ENCODE data around the gene SBF2.

SBF2 gene

DNA sequence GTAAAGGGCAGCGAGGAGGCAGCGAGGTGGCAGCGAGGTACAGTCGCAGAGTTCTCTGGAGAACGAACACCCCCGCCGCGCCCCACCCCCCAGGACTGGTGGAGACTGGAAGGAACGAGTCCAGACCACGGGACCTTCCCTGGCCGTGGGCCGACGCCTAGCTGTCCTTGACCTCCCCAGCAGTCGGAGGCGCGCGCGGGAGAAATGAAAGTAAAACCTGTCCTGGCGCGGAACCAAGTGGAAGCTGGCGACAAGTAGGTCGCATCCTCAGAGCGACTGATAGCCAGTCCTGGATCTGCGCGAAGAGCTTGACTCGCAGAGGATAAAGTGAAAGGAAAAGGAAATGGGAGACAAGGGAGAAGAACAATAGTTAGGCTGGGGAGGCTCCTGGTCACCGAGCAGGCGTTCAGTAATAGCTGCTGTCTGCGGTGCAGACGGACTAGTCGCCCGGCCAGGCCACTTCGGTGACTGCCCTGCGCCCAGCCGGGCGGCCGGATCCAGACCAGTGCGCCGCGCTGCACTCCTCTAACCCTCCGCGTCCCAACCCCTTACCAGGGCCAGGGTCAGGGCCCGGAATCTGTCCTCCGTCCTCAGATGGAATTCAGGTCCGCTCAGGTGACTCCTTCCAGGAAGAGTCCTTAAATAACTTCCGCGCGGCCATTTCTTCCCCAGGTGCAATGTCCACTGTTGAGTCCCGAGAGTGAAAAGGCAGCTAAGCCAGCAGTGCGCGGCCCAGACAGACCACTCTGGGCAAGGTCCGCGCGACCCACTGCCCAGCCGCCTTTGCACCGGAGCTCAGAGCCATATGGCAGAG is 8.9 kb upstream of the SBF2 start:
- peak in 29 of 56 donors; percentile 35 to 85 (median 60) for DNase-seq

DNA sequence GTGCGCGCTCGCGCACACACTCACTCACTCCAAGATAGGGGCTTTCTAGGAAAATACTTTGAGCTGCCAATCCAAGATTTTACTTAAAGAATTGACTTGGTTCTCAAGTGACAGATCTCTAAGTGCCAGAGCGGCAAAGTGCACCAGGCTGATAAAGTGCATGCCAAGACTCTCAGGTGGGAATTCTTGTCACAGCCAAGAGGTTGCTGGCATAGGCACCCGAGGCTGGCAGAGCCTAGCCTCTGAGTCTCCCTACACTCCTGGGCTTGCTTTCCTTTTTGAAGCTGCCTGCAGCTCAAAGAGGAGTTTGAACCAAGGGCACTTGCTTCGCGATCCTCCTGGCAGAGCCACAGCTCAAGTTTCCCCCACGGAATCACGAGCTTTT is 8.3 kb upstream of the SBF2 start:
- DNase-seq: no peak

DNA sequence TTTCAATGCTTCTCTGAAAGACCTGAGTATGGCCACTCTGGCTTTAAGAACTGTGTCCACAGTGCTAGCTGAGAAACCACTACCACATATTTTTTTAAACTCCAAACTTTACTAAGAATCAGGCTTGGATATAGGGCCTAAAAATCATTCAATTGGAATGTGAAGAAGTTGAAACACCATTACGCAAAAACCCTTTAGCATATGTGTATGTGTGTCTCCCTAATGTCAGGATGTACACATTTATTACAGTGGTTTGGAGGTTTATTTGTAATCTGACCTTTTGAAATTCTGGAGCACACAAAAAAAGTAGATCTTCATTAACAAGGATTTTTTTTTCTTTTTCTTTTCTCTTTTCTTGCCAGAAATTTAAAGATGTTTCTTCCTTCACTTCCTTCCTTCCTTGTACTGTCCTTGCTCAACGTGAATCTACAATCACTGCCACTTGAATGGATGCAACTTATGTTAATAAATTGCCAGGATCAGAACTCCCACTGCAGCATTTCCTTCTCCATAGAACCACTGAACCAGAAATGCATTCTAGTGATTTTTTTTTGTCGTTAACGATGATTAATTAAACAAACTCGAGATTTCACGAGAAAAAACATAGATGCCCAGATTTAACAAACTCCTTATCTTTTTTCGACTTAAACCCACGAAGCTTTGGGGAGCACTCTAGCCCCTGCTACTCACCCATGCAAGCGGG is 7.8 kb upstream of the SBF2 start:
- DNase-seq: no peak

DNA sequence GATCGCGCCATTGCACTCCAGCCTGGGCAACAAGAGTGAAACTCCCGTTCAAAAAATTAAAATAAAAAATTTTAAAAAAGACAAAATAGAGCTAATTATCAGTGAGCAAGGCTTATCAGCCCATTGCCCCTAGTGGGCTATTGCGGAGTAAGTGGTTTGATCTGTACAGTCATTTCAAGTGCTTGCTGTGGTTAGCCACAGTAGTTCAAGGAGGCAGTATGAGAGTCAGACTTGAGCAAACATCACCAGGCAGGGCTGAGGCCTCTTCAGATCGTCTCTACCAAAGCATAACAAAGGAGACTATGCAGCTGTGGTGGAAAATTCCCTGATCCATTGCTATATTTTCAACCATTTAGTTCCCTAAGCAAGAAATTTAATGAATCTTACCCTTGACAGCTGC is 4.3 kb upstream of the SBF2 start:
- no peak for DNase-seq

DNA sequence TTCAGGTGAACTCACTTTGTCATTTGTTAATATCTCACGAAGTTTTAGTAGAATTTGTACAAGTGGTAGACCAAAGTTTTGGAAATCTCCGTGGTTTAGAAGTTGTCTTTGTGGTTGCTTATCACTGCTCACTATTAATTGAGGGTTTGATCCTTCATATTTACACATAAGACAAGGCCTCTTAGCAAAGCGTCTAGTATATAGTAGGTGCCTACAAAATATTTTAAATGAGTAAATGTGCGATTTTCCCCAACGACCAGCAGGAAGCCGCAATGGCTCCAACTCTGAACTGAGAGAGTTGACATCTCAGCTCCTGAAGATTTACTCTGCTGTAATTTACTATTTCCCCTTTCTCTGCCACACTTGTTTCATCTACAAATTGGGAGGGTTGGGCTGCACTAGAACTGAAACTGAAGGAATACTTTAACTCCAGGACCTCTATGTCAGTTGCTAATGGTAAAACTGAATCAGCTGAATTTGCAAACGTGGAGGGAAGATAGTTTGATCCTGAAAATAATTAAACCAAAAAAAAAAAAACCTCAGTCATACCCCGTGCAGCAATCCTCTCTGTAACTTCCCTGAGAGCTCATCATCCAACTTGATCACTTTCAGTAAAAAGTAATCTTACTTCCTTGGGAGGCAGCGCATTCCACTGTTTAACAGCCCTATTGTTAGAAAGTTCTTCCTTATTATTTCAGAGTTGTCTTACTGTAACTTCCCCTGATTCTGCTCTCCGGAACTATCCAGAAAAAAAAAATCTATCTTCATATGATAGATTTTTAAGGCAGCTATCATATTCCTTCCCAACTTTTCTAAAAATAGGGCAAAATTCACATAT is 1.3 kb upstream of the SBF2 start:
- no peak for DNase-seq

DNA sequence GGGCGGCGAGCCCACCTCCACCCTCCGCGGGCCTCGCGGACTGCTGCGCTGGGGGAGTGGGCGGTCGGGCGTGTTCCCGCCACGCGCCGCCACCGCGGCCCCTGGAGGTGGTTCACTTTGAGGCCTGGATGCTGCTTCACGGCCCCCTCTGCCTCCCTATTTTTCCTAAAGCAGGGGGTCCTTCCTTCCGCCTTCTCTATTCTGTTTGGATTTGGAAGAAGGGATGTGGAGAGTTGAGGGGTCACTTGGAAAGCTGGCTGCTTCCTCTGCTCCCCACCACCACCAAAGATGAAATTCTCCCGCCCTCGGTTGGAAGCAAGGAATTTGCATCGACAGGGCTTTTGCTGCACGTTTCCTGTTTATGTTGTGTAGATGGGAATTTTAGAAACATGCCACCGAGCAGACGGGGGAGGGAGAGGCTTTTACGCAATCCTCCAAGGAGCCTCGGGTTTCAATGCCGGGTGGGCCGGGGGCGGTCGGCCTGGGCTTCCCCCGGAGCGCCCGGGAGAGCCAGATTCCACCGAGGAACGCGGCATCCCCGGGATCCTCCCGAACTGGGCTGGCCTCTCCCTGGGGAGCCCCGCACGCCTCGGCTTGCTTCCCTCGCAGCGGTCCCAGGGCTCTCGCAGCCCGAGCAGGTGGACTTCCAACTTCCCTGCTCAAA is 403 bp upstream of the SBF2 start:
- DNase-seq: peak in 7 of 56 donors; percentile 29 to 57 (median 44)

DNA sequence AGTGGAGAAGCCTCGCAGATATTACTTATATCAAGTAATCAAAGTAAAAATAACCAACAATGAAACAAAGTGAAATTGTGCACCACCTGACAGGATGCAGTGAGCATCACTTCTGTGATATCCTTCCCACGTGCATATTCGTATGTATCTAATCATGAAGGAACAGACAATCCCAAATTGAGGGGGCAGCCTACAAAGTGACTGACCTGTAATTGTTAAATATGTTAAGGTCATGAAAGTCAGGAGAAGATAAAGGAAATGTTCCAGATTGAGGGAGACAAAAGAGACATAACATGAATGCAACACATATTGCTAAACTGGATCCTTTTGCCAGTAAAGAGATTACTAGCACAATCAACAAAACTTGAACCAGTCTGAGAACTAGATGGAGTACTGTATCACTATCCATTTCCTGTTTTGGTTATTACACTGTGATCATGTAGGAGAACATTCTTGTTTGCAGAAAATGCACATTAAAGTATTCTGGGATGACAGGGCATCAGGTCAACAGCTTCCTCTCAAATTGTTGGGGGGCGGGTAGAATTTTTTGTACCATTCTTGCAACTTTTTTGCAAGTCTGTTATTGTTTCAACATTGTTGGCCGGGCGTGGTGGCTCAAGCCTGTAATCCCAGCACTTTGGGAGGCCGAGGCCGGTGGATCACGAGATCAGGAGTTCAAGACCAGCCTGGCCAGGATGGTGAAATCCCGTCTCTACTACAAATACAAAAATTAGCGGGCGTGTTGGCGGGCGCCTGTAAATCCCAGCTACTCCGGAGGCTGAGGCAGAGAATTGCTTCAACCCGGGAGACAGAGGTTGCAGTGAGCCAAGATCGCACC is 2.0 kb downstream of the SBF2 start:
- DNase-seq: no peak

DNA sequence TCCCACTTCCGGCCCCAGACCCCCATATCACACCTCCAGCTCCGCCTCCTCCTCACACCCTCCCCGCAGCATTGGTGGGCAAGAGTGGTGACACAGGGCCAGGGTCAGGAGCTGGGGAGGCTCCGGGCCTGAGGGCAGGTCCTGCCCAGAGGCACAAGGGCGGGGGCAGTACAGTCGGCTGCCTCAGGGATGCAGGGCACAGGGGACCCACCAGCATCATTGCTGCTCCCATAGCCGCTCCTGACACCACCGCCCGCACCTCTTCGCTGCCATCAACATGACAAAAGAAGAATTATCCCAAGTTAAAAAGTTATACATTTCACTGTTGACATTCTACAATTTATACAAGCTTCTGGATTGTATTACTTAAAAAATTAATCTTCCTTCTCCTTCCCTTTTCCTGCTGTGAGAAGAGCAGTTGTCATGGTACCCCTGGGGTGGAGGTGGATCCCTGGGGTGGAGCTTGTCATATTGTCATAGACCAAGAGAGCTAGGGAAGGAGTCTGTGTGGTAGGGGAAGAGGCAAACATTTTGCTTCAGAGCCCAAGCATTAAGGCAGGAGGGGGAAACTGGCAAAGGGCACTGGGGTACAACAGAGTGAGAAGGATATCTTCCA is 4.1 kb downstream of the SBF2 start:
- no peak for DNase-seq

DNA sequence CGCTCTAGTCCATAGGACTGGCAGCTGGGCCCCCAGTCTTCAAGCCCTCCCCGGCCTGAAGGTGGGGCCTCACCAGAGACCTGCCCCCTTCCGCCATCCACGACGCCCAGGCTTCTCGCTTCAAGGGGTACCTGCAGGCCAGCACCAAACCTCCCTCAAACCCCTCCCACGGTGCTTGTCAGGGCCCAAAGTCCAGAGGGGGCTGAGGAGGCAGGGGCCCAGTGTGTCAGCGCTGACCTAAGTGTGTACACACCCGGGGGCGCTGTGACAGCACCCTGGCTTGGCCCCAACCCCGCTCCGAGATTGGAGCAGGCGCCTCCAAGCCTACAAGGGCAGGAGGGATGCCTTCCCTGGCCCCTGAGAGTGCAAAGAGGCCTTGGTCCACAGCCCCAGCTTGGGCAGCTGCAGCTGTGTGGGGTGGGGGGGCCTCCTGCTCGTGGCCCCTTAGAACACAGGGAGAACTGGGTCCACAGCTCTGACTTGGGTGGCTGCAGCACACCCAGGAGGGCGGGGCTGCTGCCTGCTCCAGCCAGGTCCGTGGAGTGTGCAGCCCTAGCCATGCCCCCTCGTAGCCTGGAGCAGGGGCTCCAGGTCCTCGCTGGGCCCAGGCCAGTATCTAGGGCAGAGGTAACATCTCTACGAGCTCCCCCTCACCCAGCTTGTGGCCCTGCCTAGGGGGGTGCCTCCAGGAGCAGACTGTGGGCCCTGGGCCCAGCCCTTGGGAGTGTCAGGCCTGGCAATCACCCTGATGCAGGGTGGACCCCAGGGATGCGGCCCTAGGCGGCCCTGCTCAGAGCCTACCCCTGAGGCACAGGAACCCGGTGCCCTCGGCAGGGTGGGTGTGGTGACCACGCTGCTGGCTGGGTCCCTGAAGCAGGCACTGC is 4.9 kb downstream of the SBF2 start:
- no peak for DNase-seq

DNA sequence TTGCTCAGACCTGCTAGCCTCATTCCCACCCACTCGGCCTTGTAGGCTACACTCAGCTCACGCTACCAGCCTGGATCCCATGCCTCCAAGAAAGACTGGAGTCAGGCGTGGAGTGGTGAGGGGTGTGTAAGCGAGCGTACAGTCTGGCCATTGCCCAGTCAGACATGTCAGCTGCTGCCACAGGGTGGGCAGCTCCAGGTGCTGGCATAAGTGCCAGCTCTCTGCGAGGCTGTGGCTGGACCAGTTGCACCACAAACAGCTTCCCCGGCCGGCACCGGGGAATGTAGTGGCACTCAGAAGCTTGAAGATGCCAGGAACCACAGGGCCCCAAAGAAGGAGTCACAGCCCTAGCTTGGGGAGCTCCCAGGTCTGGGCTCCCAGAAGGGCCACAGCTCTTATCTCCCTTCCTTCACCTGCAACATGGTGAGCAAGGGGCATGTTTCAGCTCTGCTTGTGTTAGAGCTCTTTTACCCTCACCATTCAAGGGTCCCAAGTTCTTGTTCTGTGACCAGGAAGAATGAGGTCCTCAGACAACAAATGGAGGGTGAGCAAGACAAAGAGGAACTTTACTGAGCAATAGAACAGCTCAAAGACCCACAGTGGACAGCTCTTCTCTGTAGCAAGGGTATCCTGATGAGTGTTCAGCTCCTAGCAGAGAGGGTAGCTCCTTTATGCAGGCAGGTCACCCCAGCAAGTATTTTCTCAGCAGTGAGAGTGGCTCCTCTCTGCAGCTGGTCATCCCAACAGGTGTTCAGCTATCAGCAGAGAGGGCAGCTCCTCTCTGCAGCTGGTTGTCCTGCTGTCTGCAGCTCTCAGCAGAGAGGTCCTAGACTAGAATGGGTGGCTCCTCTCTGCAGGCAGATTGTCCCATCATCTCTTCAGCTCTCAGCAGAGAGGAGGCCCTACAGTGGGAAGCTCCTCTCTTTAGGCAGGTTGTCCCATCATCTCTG is 6.0 kb downstream of the SBF2 start:
- no peak for DNase-seq

DNA sequence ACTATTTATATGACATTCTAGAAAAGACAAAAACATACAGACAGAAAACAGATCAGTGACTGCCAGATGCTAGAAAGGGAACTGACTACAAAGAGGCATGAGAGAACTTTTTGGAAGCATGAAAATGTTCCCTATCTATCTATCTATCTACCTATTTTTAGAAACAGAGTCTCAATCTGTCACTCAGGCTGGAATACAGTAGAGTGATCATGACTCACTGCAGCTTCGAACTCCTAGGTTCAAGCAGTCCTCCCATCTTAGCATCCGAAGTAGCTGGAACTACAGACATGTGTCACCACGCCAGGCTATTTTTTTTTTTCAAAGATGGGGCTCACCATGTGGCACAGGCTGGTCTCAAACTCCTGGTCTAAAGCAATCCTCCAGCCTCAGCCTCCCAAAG is 6.9 kb downstream of the SBF2 start:
- no peak for DNase-seq

DNA sequence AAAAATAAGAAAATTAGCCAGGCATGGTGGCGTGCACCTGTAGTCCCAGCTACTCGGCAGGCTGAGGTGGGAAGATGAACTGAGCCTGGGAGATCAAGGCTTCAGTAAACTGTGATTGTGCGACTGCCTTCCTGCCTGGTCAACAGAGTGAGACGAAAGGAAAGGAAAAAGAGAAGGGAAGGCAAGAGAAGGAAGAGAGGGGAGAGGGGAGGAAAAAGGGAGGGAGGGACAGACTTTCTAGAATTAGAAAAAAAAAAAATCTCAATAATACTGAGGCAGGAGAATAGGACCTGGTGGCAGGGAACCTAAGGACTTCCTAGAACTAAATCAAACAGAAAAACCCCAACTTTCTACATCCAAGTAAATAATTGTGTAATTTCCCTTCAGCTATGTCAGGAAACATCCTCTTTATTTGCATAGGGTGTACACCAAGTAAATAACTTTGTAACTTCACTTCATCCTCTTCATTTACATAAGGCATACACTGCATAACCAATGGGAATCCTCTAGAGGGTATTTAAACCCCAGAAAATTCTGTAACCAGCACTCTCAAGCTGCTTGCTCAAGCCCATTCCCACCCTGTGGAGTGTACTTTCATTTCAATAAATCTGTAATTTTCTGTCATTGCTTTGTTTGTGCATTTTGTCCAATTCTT is 8.7 kb downstream of the SBF2 start:
- no peak for DNase-seq

DNA sequence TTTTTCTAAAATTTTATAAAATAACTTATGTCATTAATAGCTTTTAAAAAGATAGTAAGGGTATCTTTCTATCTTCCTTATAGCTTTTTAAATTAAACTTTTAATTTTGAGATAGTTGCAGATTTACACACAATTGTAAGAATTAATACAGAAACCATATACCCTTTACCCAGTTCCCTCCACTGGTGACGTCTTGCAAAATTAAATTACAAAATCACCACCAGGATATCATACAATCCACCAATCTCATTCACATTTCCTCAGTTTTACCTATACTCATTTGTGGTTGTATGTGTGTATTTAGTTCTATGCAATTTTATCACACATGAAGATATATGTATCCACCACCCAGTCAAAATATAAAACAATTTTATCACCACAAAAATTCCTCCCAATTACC is 10.0 kb downstream of the SBF2 start:
- no peak for DNase-seq

DNA sequence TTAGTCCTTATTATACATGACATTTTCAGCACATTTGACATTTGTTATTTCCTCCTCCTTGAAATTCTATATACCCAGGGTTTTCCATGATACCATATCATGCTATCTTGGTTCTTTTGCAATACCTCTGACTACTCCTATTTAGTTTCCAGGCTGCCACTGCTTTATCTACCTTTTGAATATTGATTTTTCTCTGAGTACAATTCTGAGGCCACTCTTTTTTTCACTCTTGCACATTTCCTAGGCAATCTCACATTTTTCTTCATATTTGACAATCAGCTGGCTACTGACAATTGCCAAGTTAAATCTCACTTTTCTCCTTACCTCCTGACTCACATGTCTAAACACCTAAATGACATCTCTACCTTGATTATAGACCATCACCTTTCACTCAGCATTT is 11.9 kb downstream of the SBF2 start:
- DNase-seq: no peak

DNA sequence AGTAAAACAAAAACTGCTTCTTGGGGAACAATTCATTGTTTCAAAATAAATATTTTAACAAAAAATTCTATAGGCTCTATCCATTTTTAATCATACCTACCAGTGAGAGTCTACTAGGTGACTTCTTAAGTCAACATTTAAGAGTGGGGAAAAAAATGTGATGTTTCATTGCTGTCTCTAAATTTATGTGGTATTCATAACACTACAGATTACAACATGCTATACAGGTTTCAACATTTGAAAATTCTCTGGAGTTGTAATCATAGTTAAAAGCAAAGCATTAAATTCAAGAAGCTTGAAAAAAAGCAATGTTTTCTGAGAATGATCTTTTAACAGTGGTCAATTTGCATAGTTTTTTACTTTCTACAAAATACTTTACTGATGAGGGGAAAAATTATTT is 18.3 kb downstream of the SBF2 start:
- no peak for DNase-seq

DNA sequence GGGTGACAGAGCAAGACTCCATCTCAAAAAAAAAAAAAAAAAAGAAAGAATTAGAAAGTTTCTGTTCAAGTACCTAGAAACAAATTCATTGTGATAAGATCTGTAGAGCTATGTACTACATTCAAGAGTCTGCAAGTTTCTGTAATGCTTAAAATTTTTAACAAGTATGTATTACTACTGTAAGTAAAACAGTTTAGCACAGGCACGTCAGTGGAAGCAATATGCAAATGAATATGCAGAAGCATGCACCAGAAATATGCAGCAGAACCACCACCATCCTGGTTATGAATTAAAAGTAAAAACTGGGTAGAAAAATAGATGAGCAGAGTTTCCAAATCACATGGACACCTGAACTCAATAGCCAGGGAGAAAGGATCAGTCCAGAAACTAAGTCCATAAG is 19.3 kb downstream of the SBF2 start:
- no peak for DNase-seq

DNA sequence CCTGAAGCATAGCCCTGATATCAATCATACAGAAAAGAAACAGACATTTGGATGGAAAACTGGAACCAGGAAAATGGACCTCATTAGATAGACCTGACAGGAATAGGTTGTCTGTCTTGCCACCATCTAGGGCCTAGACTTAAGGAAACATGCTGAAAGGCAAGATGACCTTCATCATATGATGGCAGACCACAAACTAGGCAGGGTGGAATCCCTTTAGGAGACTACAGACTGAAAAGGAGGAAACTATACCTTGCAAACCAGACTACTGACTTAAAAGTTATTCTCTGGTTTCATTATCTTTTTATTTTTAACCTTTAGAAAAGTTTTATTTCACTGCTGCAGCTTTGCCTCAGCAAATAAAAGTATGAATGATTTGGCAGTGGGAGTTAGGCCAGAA is 20.3 kb downstream of the SBF2 start:
- DNase-seq: no peak

All from amygdala (tissue), 56 donors.